Measurements from ENCODE around the gene BICRA. TPM values are rescaled to one million over a fixed set of nuclear protein-coding genes. Genes with fewer than 3 reads are reported as not detected.

Gene BICRA
- total and polyA plus RNA-seq, 2 donors (not counting 1 experiment from before 2014, with no cell fraction given), result 14.1 to 34.7 TPM

DNA sequence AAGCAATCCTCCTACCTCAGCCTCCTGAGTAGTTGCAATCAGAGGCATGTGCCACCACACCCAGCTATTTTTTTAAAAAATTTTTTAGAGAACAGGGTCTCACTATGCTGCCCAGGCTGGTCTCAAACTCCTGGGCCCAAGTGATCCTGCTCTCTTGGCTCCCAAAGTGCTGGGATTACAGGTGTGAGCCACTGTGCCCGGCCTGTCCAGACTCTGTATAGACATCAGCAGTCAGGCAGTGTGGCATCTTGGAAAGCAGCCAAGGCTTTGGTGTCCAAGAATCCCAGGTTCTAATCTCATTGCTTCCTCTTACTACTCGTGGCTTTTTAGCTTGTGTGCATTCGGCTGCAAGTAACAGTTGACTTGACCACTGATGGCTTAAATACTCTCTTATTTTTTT is 43.4 kb downstream of the BICRA start:
- no peak overlapping the region for H3K4me3 Mint-ChIP-seq
- no peak for DNase-seq
- no peak overlapping the region for H3K27ac Mint-ChIP-seq
- H4K20me1 ChIP-seq (ENCODE audit: control insufficient read depth, insufficient read depth, low read length, poor library complexity, severe bottlenecking), result peaks cover 86% of the 10 kb centered on the region
- no peak overlapping the region for H3K9ac ChIP-seq (ENCODE audit: low read length)
- H3K27me3 Mint-ChIP-seq, result no peaks in the 10 kb centered on the region
- no peak for ATAC-seq (ENCODE audit: low read depth)
- intact Hi-C loops (cut with micrococcal nuclease), result no loop called here
- H3K27me3 ChIP-seq (replicated peaks in 1 of 4; ENCODE audit: control extremely low read depth in 1 of 4, control insufficient read depth in 3 of 4, insufficient read depth in 4 of 4, low read length in 3 of 4), result no peaks in the 10 kb centered on the region
- TF ChIP-seq EZH2 (IDR thresholded peaks at IDR 0.05; ENCODE audit: borderline replicate concordance, insufficient read depth, low read depth, low read length, poor library complexity, severe bottlenecking) (no peak), CTCF (IDR thresholded peaks at IDR 0.05) (no peak)
- no peak overlapping the region for H3K27ac ChIP-seq (ENCODE audit: low read length in 2 of 2)
- POLR2A ChIA-PET, result no interaction called here
- peaks cover 0 to 3% (median 0%) of the 10 kb centered on the region in 3 donors for H3K9me3 ChIP-seq (ENCODE audit: control extremely low read depth in 1 of 3, control insufficient read depth in 2 of 3, insufficient read depth in 1 of 3, low read length in 2 of 3)
- no peak overlapping the region for H3K4me3 ChIP-seq (ENCODE audit: control extremely low read depth in 1 of 5, extremely low read depth in 1 of 5, insufficient read depth in 1 of 5, low read depth in 2 of 5, low read length in 4 of 5)
- no peaks in the 10 kb centered on the region for H3K9me3 Mint-ChIP-seq (ENCODE audit: insufficient read depth)
- peaks cover 5% of the 10 kb centered on the region for H3K4me1 Mint-ChIP-seq
- H3K4me2 ChIP-seq (replicated peaks; ENCODE audit: low read depth, low read length, poor library complexity, severe bottlenecking), result no peak overlapping the region
- CTCF ChIA-PET, result no interaction called here
- H3K36me3 ChIP-seq (replicated peaks in 1 of 2; ENCODE audit: control extremely low read depth in 1 of 2, control insufficient read depth in 1 of 2, extremely low read depth in 1 of 2, insufficient read depth in 2 of 2, low read length in 1 of 2), result peaks cover 0 to 24% of the 10 kb centered on the region in 2 experiments
- WGBS (ENCODE audit: insufficient coverage), result 78% methylated on average over 1 of the region's 3 CpGs
- no peaks in the 10 kb centered on the region for H3K4me1 ChIP-seq (ENCODE audit: control insufficient read depth in 2 of 2, insufficient read depth in 2 of 2, low read length in 2 of 2)
- peaks cover 93% of the 10 kb centered on the region for H3K79me2 ChIP-seq (ENCODE audit: control insufficient read depth, insufficient read depth, low read length)
- no peak overlapping the region for H2AFZ ChIP-seq (ENCODE audit: insufficient read depth, low read depth, low read length, poor library complexity, severe bottlenecking)

DNA sequence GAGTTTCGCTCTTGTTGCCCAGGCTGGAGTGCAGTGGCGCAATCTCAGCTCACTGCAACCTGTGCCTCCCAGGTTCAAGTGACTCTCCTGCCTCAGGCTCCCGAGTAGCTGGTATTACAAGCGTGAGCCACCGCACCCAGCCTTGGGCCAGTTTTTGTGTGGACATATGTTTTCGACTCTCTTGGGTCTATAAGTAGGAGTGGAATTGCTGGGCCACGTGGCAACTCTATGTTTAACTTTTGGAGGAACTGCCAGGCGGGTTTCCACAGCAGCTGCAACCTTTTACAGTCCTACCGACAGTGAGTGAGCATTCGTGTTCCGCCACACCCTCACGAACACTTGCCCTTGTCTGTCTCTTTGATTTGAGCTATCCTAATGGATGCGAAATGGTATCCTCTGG is 44.9 kb downstream of the BICRA start:
- no peak overlapping the region for H3K4me2 ChIP-seq (replicated peaks; ENCODE audit: low read depth, low read length, poor library complexity, severe bottlenecking)
- H3K4me1 Mint-ChIP-seq, result peaks cover 2% of the 10 kb centered on the region
- no peak overlapping the region for H3K4me3 ChIP-seq (ENCODE audit: control extremely low read depth in 1 of 5, extremely low read depth in 1 of 5, insufficient read depth in 1 of 5, low read depth in 2 of 5, low read length in 4 of 5)
- H3K9me3 Mint-ChIP-seq (ENCODE audit: insufficient read depth), result no peaks in the 10 kb centered on the region
- 95% methylated on average over 13 of the region's 13 CpGs for WGBS (ENCODE audit: insufficient coverage)
- TF ChIP-seq CTCF (IDR thresholded peaks at IDR 0.05) (no peak), EZH2 (IDR thresholded peaks at IDR 0.05; ENCODE audit: borderline replicate concordance, insufficient read depth, low read depth, low read length, poor library complexity, severe bottlenecking) (no peak)
- no peaks in the 10 kb centered on the region for H3K27me3 Mint-ChIP-seq
- ChIA-PET POLR2A (no interaction called here), CTCF (no interaction called here)
- H2AFZ ChIP-seq (ENCODE audit: insufficient read depth, low read depth, low read length, poor library complexity, severe bottlenecking), result no peak overlapping the region
- intact Hi-C loops (cut with micrococcal nuclease), result no loop called here
- no peak overlapping the region for H3K4me3 Mint-ChIP-seq
- H3K27ac Mint-ChIP-seq, result no peak overlapping the region
- DNase-seq (no peak), ATAC-seq (ENCODE audit: low read depth) (no peak)
- no peak overlapping the region for H3K9ac ChIP-seq (ENCODE audit: low read length)
- no peaks in the 10 kb centered on the region for H3K27me3 ChIP-seq (replicated peaks in 1 of 4; ENCODE audit: control extremely low read depth in 1 of 4, control insufficient read depth in 3 of 4, insufficient read depth in 4 of 4, low read length in 3 of 4)
- H3K36me3 ChIP-seq (replicated peaks in 1 of 2; ENCODE audit: control extremely low read depth in 1 of 2, control insufficient read depth in 1 of 2, extremely low read depth in 1 of 2, insufficient read depth in 2 of 2, low read length in 1 of 2), result peaks cover 0 to 28% of the 10 kb centered on the region in 2 experiments
- H3K27ac ChIP-seq (ENCODE audit: low read length in 2 of 2), result no peak overlapping the region
- no peaks in the 10 kb centered on the region for H3K4me1 ChIP-seq (ENCODE audit: control insufficient read depth in 2 of 2, insufficient read depth in 2 of 2, low read length in 2 of 2)
- H3K9me3 ChIP-seq (ENCODE audit: control extremely low read depth in 1 of 3, control insufficient read depth in 2 of 3, insufficient read depth in 1 of 3, low read length in 2 of 3), result peaks cover 0 to 3% (median 0%) of the 10 kb centered on the region in 3 donors
- H4K20me1 ChIP-seq (ENCODE audit: control insufficient read depth, insufficient read depth, low read length, poor library complexity, severe bottlenecking), result peaks cover 88% of the 10 kb centered on the region
- H3K79me2 ChIP-seq (ENCODE audit: control insufficient read depth, insufficient read depth, low read length), result peaks cover 95% of the 10 kb centered on the region
